ENCODE measurements around the gene GNAI3.

GNAI3 gene

DNA sequence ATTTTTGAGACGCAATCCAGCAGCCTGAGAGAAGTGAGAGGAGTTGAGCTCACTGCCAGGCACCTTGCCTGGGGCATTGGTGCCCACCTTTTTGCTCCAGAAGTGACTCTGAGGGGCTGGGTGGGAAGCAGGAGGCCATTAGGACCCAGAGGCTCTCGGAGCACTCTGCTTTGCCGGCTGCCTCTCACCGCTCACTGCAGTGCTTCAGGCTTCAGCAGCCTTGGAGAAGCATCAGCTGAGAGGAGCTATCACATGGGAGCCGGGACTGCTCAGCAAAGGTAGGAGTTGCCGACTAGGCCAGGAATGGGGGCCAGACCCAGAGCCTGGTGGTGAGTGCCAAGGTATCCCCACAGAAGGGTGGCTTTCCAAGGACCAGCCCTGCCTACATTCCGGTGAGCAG is 8.7 kb upstream of the GNAI3 start, which contains the start of gene GPR61:
TSS of gene GPR61 (plus strand) at position 197 of the 400 bp plus-strand sequence. CDS start 3,151 bp downstream, outside the sequence.
- TF ChIP-seq, protein P1, sequence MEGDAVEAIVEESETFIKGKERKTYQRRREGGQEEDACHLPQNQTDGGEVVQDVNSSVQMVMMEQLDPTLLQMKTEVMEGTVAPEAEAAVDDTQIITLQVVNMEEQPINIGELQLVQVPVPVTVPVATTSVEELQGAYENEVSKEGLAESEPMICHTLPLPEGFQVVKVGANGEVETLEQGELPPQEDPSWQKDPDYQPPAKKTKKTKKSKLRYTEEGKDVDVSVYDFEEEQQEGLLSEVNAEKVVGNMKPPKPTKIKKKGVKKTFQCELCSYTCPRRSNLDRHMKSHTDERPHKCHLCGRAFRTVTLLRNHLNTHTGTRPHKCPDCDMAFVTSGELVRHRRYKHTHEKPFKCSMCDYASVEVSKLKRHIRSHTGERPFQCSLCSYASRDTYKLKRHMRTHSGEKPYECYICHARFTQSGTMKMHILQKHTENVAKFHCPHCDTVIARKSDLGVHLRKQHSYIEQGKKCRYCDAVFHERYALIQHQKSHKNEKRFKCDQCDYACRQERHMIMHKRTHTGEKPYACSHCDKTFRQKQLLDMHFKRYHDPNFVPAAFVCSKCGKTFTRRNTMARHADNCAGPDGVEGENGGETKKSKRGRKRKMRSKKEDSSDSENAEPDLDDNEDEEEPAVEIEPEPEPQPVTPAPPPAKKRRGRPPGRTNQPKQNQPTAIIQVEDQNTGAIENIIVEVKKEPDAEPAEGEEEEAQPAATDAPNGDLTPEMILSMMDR (IDR thresholded peaks at IDR 0.05; ENCODE audit: extremely low read depth, missing control alignments), result no peak
- DNase-seq (ENCODE audit: low spot score), result no peak

GRCh38 chr1:109541102-109541501 is 7.3 kb upstream of the GNAI3 start:
- TF ChIP-seq, protein P1 (IDR thresholded peaks at IDR 0.05; ENCODE audit: extremely low read depth, missing control alignments), result no peak
- DNase-seq (ENCODE audit: low spot score), result no peak

GRCh38 chr1:109542657-109543056 is 5.8 kb upstream of the GNAI3 start:
- DNase-seq (ENCODE audit: low spot score), result no peak

DNA sequence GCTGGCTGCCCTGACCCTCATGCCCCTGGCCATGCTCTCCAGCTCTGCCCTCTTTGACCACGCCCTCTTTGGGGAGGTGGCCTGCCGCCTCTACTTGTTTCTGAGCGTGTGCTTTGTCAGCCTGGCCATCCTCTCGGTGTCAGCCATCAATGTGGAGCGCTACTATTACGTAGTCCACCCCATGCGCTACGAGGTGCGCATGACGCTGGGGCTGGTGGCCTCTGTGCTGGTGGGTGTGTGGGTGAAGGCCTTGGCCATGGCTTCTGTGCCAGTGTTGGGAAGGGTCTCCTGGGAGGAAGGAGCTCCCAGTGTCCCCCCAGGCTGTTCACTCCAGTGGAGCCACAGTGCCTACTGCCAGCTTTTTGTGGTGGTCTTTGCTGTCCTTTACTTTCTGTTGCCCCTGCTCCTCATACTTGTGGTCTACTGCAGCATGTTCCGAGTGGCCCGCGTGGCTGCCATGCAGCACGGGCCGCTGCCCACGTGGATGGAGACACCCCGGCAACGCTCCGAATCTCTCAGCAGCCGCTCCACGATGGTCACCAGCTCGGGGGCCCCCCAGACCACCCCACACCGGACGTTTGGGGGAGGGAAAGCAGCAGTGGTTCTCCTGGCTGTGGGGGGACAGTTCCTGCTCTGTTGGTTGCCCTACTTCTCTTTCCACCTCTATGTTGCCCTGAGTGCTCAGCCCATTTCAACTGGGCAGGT is 5.0 kb upstream of the GNAI3 start:
- DNase-seq (ENCODE audit: low spot score), result no peak
- TF ChIP-seq, protein P1 (IDR thresholded peaks at IDR 0.05; ENCODE audit: extremely low read depth, missing control alignments), result no peak

More at GRCh38 chr1:109542657-109543056, 5.8 kb upstream of the GNAI3 start:
- TF ChIP-seq, protein P1 (IDR thresholded peaks at IDR 0.05; ENCODE audit: extremely low read depth, missing control alignments), result no peak

GRCh38 chr1:109543988-109544735 is 4.3 kb upstream of the GNAI3 start:
- TF ChIP-seq, protein P1 (IDR thresholded peaks at IDR 0.05; ENCODE audit: extremely low read depth, missing control alignments), result no peak
- DNase-seq (ENCODE audit: low spot score), result peak; percentile 1

- TF ChIP-seq, protein P1 (IDR thresholded peaks at IDR 0.05; ENCODE audit: extremely low read depth, missing control alignments), result peak; percentile 75
- DNase-seq (ENCODE audit: low spot score), result peak; percentile 91
Observed at GRCh38 chr1:109546311-109547109, 1.9 kb upstream of the GNAI3 start.

Data from GM20000 (cell line).